Superior temporal gyrus (tissue), 1 donor: ENCODE data around the gene ERCC2.
"Not testable (repeated sequence)": the region's sequence is repeated elsewhere in the genome, so short reads cannot be mapped to it uniquely, and the experiment has no call there.

Source experiments
- DNase-seq: peaks from one replicate; pipeline ENCODE4 v3.0.0-alpha.2; 2016; ENCODE audit errors: extremely low spot score

The ERCC2 gene

GRCh38 chr19:45354241-45354842 is 16.0 kb downstream of the ERCC2 start:
- no peak for DNase-seq

- no peak for DNase-seq
These were observed 17.2 kb downstream of the ERCC2 start for GRCh38 chr19:45352914-45353796.

DNA sequence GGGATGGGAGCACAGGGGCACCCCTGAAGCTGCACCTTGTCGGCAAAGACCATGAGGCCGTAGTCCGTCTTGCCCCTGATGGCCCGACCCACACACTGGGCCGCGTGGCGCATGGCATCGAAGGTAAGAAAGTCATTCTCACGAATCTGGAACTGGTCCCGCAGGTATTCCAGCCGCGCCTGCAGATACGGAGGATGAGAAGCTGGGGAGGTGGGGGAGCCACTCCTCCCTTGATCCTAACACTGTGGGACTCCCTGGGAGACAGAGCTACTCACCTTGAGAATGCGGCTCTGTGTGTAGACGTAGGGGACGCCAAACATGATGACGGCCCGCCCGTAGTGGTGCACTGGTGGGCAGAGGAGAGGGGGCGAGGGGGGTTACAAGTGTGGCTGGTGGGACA is 17.9 kb downstream of the ERCC2 start:
- DNase-seq = no peak

DNA sequence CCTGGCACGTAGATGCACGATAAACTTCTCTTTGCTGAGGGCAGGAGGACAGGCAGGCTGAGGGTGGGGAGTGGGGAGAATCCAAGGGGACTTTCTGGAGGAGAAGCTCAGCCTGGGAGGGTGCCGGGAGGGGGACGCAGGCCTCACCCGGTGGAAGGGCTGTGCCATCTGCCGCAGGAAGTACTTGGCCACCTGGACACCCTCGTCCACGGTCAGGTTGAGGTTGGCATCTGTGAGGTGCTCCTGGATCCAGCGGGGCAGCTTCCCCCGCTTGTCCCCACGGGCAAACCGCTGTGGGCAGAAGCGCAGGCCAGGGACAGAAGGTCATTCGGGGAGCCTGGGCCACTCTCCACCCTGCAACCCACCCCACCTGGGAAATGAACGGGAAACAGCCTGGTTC is 18.3 kb downstream of the ERCC2 start:
- no peak for DNase-seq

DNA sequence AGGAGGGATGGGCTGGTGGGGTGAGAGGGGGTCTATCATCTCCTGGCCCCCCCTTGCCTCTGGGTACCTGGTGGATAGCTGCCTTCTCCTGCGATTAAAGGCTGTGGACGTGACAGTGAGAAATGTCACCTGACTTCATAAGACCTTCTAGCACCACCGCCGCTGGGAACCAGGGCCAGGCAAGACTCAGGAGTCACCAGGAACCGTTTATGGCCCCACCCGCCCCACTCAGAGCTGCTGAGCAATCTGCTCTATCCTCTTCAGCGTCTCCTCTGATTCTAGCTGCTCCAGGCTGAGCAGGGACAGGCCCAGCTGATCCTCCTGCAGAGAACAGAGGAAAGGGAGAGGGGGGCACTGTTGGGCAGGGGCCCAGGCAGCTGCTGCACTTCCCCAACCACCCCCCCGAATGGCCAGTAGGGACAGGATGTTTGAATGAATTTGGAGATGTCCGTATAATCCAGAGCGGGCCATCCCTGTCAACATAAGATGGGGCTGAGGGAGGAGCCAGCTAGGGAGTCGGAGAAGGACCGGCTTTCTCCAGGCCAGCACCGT is 18.9 kb downstream of the ERCC2 start:
- no peak for DNase-seq

GRCh38 chr19:45350477-45351058 is 19.8 kb downstream of the ERCC2 start:
- no peak for DNase-seq

DNA sequence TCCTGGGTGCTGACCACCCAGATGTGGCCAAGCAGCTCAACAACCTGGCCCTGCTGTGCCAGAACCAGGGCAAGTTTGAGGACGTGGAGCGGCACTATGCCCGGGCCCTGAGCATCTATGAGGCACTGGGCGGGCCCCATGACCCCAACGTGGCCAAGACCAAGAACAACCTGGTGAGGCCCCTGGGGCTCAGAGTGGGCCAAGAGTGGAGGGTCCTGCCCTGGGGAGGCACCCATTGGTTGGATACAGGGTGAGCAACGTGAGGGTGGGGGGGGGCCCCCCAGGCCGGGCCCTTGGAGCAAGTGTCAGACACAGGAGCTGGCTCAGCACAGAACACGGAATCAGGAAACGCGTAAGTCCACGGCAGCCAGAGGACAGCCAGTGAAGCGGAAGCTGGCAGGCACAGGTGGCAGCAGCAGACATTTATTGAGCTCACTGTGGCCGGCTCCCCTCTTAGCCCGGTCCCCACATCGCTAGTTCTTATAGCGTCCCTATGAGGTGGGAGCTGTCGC is 20.9 kb downstream of the ERCC2 start:
- DNase-seq = no peak

- DNase-seq = no peak
These were observed 21.3 kb downstream of the ERCC2 start for GRCh38 chr19:45349126-45349415.

DNA sequence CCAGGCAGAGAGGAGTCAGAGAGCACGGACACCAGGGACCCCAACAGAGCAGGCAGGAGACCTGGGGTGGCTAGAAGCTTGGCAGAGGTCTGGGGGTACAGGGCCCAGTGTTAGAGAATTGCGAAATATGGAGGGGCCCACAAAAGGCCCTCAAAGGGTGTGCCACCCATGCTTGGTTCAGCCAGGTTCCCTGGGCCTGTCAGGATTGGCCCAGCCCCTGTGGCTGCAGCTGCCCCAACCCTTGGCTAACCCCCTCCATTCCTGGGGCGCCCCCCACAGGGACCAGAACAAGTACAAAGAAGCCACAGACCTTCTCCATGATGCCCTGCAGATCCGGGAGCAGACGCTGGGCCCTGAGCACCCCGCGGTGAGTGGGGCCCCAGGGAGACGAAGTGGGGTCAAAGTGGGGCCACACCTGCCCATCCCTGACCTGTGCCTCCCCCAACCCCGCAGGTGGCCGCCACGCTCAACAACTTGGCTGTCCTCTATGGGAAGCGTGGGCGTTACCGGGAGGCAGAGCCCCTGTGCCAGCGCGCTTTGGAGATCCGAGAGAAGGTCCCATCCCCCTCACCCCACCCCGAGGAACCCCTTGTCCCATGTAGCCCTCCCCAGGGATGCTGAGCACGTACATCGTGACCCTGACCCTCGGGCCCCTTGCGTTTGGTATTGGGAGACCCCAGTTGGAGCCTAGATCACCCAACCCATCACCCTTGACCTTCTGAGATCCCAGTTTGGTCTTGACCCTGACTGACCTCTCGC is 21.8 kb downstream of the ERCC2 start:
- DNase-seq = no peak

DNA sequence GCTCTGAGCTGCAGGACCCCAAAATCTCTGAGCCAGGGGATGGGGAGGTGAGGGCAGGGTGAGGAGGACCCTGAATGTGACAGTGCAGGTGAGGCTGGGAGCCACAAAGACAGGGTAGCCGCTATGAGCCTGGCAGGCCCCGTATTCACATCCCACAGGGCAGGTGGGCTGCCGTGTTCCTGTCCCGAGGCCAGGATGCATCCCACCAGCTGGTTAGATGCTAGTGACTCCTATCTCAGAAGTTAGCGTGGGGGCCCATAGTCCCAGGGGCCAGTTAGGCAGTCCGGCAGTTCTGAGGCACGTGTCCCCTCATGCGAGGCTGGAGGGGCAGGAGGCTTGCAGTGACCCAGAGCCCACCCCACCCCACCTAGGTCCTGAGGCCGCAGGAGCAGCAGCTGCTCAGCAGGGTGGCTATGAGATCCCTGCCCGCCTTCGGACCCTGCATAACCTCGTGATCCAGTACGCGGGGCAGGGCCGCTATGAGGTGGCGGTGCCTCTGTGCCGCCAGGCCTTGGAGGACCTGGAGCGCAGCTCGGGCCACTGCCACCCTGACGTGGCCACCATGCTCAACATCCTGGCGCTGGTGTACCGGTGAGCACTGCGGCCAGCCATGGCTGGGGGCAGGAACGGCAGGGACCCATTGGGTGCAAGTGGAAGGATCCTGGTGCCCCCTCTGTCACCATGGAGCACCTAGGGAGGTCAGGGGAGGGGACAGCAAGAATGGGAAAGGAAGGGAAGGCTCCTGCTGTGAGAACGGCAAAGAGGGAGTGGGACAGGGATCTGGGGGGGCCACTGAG is 22.6 kb downstream of the ERCC2 start:
- no peak for DNase-seq

DNA sequence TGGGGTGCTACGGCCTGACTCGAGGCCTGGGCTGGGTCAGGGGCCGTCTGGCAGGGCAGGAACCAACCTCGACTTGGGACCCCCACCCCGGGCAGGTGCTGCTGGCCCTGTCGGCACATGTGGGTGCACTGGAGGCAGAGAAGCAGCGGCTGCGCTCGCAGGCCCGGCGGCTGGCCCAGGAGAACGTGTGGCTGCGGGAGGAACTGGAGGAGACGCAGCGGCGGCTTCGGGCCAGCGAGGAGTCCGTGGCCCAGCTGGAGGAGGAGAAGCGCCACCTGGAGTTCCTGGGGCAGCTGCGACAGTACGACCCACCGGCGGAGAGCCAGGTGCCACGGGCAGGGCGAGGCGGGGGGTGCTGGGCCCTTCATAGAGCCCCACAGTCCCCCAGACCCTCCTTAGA is 23.9 kb downstream of the ERCC2 start:
- DNase-seq = no peak

DNA sequence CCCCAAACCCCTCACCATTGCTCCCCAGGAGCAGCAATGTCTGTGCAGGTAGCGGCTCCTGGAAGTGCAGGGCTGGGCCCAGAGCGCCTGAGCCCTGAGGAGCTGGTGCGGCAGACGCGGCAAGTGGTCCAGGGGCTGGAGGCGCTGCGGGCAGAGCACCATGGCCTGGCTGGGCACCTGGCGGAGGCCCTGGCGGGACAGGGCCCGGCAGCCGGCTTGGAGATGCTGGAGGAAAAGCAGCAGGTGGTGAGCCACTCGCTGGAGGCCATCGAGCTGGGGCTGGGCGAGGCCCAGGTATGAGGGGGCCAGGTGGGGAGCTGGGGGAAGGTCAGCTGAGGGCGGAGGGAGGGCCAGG is 24.9 kb downstream of the ERCC2 start:
- DNase-seq = no peak

GRCh38 chr19:45344621-45345505 is 25.5 kb downstream of the ERCC2 start:
- no peak for DNase-seq

DNA sequence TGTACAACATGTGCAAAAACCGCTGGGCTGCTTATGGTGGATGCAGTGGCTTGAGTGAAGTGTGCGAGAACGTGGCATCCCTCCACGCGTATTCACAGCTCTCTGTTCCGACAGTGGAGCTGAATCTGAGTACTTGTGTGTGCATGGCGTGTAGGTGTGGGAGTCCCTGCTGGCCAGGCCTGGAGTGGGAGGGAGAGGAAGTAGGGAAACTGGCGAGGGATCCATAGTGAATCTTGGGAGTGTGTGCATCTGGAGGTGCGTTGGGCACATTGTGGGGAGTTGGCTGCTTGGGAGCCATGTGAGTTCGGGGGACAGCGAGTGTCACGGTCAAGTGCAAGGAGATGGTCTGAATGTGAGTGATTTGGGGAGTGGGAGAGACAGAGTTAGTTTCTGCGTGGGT is 27.5 kb downstream of the ERCC2 start:
- DNase-seq = no peak

DNA sequence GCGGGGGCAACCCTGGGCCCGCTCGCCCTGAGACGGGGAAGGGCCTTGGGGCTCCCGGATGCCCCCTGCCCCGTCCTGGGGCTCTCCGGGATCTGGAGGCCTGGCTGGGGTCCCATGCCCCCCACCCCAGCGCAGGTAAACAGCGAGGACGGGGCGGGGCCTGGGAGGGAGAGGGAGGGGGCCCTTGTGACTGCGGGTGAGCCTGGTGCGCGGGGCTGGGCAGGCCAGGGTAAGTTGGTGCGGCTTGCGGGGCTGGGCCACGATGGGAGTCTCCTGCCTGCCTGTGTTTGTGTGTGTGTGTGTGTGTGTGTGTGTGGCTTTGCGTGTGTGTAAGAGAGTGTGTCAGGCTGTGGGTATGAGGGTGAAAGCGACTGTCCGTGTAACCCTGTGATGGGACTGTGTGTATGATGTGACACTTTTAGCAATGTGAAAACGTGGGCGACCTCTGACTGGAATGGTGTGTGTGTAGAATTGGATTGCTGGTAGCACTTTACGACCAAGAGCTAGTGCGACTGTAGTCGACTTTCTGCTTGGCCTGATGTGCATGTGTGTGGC is 29.4 kb downstream of the ERCC2 start:
- no peak for DNase-seq

- DNase-seq = no peak
These were observed 30.0 kb downstream of the ERCC2 start, which contains the start of gene KLC3 for GRCh38 chr19:45340232-45340898. Gene KLC3, plus strand, starts transcription at chr19:45340750. Its CDS starts 4,792 bp downstream, at chr19:45345542.

DNA sequence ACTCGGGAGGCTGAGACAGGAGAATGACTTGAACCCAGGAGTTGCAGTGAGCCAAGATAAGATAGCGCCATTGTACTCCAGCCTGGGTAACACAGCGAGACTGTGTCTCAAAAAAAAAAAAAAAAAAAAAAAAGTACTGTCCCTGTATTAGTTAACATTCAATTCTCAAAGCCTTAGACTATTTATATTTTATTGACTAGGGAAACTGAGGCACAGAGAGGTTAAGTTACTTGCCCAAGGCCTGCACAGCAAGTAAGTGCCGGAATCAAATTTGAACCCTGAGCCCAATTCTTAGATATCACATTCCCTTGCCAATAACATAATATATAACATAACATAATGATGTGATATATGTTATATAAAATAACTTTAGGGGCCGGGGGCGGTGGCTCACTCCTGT is 30.7 kb downstream of the ERCC2 start:
- no peak for DNase-seq

GRCh38 chr19:45336696-45337251 is 33.6 kb downstream of the ERCC2 start:
- DNase-seq = no peak

DNA sequence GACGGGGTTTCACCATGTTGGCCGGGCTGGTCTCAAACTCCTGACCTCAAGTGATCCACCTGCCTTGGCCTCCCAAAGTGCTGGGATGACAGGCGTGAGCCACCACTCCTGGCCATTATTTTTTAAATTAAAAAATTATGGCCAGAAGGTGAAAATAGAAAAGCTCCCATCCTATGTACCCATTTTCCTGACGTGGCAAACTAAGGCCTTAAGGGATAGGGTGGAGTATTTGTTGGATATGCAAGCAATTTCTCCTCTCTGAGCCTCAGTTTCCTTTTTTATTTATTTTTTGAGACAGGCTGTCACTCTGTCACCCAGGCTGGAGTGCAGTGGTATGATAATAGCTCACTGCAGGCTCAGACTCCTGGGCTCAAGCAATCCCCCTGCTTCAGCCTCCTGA is 35.5 kb downstream of the ERCC2 start:
- not testable (repeated sequence) for DNase-seq
